Caco-2 (cell line): ENCODE data around the gene ZNF521. TPM values are rescaled to one million over a fixed set of nuclear protein-coding genes. Genes with fewer than 3 reads are reported as not detected.

Source experiments
- BruUV-seq: library from RNA; stranded (reverse); fragments of 400-500 nt; replicated peaks from 2 replicates; lab custom pipeline; 2021; lab: Mats Ljungman, UMichigan
- CTCF ChIA-PET: fragments of 300-600 bp; sonication (Branson Sonifier 250); formaldehyde crosslinking; loops from one replicate; lab custom pipeline; 2022; ENCODE audit warnings: antibody characterized with exemption; lab: Charles Lee
- POLR2A ChIA-PET: fragments of 300-600 bp; sonication (Branson Sonifier 250); formaldehyde crosslinking; loops from one replicate; lab custom pipeline; 2022; ENCODE audit warnings: antibody characterized with exemption; lab: Charles Lee
- DNase-seq, 2 experiments: peaks; one replicate each; pipeline versions ENCODE4 v3.0.0 to v3.0.0-alpha.2; 2020 to 2022
- H3K27me3 ChIP-seq: replicated peaks from 2 replicates; pipeline ENCODE4 v1.6.0; 2011; ENCODE audit warnings: low read length; ENCODE audit not compliant: control insufficient read depth, insufficient read depth
- H3K36me3 ChIP-seq: 2 replicates; pipeline ENCODE4 v1.5.1; 2011; ENCODE audit warnings: low read length; ENCODE audit not compliant: control insufficient read depth, insufficient read depth
- H3K4me1 ChIP-seq: fragments of 250-450 bp; sonication (Bioruptor Pico); 2 replicates; pipeline ENCODE4 v1.5.1; 2020; ENCODE audit warnings: mild to moderate bottlenecking
- H3K4me3 ChIP-seq: 2 replicates; pipeline ENCODE4 v1.5.1; 2011; ENCODE audit warnings: low read depth, mild to moderate bottlenecking, control low read depth, low read length
- H3K9me3 ChIP-seq: fragments of 250-450 bp; sonication (Bioruptor Pico); 2 replicates; pipeline ENCODE4 v1.5.1; 2020; ENCODE audit warnings: mild to moderate bottlenecking, moderate library complexity
- H3K27ac Mint-ChIP-seq: one replicate; pipeline ENCODE4 v1.8.0; 2022; ENCODE audit warnings: mixed read lengths; ENCODE audit not compliant: unreplicated experiment
- H3K27me3 Mint-ChIP-seq: one replicate; pipeline ENCODE4 v1.8.0; 2022; ENCODE audit warnings: mixed read lengths; ENCODE audit not compliant: insufficient read depth, unreplicated experiment
- H3K36me3 Mint-ChIP-seq: one replicate; pipeline ENCODE4 v1.8.0; 2022; ENCODE audit warnings: mild to moderate bottlenecking, mixed read lengths; ENCODE audit not compliant: insufficient read depth, unreplicated experiment
- H3K4me1 Mint-ChIP-seq: one replicate; pipeline ENCODE4 v1.8.0; 2022; ENCODE audit warnings: low read depth, mixed read lengths; ENCODE audit not compliant: unreplicated experiment
- H3K4me3 Mint-ChIP-seq: one replicate; pipeline ENCODE4 v1.8.0; 2022; ENCODE audit warnings: mild to moderate bottlenecking, moderate library complexity, mixed read lengths; ENCODE audit not compliant: unreplicated experiment
- H3K9me3 Mint-ChIP-seq: one replicate; pipeline ENCODE4 v1.8.0; 2022; ENCODE audit warnings: mixed read lengths; ENCODE audit not compliant: unreplicated experiment
- intact Hi-C: fragments of 100-400 bp; cut with micrococcal nuclease; formaldehyde crosslinking; loops from one replicate; pipeline ENCODE4 v1.10.0; 2022; ENCODE audit not compliant: unreplicated experiment
- total RNA-seq: library from RNA; stranded (reverse); gene quantifications from 2 replicates; pipeline ENCODE4 v1.2.3, GENCODE V29; 2022
- TF ChIP-seq, protein P1 (sequence below), 2 experiments: fragments of 200-600 bp in 1 of 2; IDR thresholded peaks; 1 replicate in 1 of 2; 2 replicates in 1 of 2; pipeline versions ENCODE4 v1.5.1 to v1.8.0; 2011 to 2022; ENCODE audit warnings: antibody characterized with exemption in 1 of 2, control low read depth in 1 of 2, inconsistent platforms in 1 of 2, low read depth in 1 of 2, low read length in 1 of 2, mild to moderate bottlenecking in 1 of 2, moderate library complexity in 1 of 2; ENCODE audit not compliant: insufficient read depth in 1 of 2, severe bottlenecking in 1 of 2, unreplicated experiment in 1 of 2

ZNF521 gene
- total RNA-seq, 1 experiment from 2014 or later, result not detected

DNA sequence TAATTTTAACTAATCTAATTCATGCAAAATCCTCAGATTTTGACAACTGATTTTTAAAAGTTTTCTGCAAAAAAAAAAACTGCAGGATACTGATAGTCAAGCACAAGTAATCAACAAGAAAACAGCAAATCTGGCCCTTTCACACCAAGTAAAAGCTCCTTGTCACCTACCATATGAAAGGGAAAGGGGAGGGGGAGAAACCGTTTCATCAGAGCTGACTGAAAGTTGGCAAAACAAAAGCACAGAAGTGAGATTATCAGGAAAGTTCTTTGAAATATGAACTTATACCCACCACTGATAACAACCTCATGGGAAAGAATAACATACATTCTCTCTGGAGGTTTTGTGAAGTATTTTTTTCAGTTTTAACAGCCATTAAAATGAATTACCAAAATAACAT is 38.7 kb downstream of the ZNF521 start:
- Histone ChIP-seq H3K4me3 (no peak overlapping the region), H3K4me1 (no peaks in the 10 kb centered on the region), H3K9me3 (no peaks in the 10 kb centered on the region), H3K36me3 (no peaks in the 10 kb centered on the region), H3K27me3 (no peaks in the 10 kb centered on the region)
- ChIA-PET POLR2A (no interaction called here), CTCF (no interaction called here)
- DNase-seq, result no peak
- intact Hi-C loops, result no loop called here
- Mint-ChIP-seq H3K4me1 (no peaks in the 10 kb centered on the region), H3K36me3 (no peaks in the 10 kb centered on the region), H3K4me3 (no peak overlapping the region), H3K27ac (no peak overlapping the region), H3K27me3 (peaks cover 3% of the 10 kb centered on the region), H3K9me3 (no peaks in the 10 kb centered on the region)
- BruUV-seq, result no TSS peak
- TF ChIP-seq, protein P1, sequence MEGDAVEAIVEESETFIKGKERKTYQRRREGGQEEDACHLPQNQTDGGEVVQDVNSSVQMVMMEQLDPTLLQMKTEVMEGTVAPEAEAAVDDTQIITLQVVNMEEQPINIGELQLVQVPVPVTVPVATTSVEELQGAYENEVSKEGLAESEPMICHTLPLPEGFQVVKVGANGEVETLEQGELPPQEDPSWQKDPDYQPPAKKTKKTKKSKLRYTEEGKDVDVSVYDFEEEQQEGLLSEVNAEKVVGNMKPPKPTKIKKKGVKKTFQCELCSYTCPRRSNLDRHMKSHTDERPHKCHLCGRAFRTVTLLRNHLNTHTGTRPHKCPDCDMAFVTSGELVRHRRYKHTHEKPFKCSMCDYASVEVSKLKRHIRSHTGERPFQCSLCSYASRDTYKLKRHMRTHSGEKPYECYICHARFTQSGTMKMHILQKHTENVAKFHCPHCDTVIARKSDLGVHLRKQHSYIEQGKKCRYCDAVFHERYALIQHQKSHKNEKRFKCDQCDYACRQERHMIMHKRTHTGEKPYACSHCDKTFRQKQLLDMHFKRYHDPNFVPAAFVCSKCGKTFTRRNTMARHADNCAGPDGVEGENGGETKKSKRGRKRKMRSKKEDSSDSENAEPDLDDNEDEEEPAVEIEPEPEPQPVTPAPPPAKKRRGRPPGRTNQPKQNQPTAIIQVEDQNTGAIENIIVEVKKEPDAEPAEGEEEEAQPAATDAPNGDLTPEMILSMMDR (IDR thresholded peaks at IDR 0.05; ENCODE audit: insufficient read depth in 1 of 2, low read depth in 1 of 2, low read length in 1 of 2, severe bottlenecking in 1 of 2, unreplicated experiment in 1 of 2), result no peak

DNA sequence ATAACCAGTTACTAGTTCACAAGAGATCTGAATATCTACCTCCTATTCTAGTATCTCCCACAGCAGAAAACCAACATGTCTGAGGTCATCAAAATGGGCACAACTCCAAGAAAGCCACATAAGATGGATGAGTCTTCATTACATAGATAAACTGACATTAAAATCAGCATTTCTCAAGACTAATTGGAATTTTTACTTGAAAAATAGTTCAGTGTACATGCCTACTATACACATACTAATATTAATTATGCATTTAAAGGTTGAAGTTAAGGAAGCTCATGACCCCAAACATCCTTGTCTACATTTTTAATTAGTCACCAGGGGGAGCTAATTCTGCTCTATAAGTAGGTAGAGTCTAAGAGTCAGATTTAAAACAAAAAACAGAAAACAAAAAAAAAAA is 41.9 kb downstream of the ZNF521 start:
- BruUV-seq, result no TSS peak
- TF ChIP-seq, protein P1 (IDR thresholded peaks at IDR 0.05; ENCODE audit: insufficient read depth in 1 of 2, low read depth in 1 of 2, low read length in 1 of 2, severe bottlenecking in 1 of 2, unreplicated experiment in 1 of 2), result no peak
- no peak for DNase-seq

DNA sequence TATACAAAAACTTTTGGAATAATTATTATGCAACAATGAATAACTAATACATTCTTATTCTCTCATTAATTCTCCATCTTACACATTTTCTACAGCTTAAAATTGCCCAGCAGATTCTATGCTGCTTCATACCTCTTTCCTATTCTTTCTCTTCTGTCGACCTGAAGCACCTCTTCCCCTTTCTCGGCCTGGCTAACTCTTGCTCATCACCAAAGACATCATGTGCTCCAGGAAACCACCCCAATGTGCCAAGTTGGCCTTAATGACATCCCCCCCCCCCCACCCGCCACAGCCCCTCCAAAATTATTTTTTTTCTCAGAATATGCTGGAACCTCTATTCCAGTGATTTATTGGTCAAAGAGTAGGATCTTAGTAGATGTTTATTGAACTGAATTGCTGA is 43.6 kb downstream of the ZNF521 start:
- POLR2A ChIA-PET, result no interaction called here
- Histone ChIP-seq H3K36me3 (no peaks in the 10 kb centered on the region), H3K4me1 (no peaks in the 10 kb centered on the region), H3K4me3 (no peak overlapping the region), H3K9me3 (no peaks in the 10 kb centered on the region), H3K27me3 (no peaks in the 10 kb centered on the region)
- no peak for DNase-seq
- Mint-ChIP-seq H3K36me3 (no peaks in the 10 kb centered on the region), H3K9me3 (no peaks in the 10 kb centered on the region), H3K4me3 (no peak overlapping the region), H3K4me1 (no peaks in the 10 kb centered on the region), H3K27me3 (no peaks in the 10 kb centered on the region), H3K27ac (no peak overlapping the region)
- intact Hi-C loops, result no loop called here
- TF ChIP-seq, protein P1 (IDR thresholded peaks at IDR 0.05; ENCODE audit: insufficient read depth in 1 of 2, low read depth in 1 of 2, low read length in 1 of 2, severe bottlenecking in 1 of 2, unreplicated experiment in 1 of 2), result no peak
- BruUV-seq, result no TSS peak
- CTCF ChIA-PET, result no interaction called here

More for the DNA sequence above, 41.9 kb downstream of the ZNF521 start:
- Mint-ChIP-seq H3K36me3 (no peaks in the 10 kb centered on the region), H3K4me1 (no peaks in the 10 kb centered on the region), H3K27me3 (no peaks in the 10 kb centered on the region), H3K27ac (no peak overlapping the region), H3K9me3 (no peaks in the 10 kb centered on the region), H3K4me3 (no peak overlapping the region)
- Histone ChIP-seq H3K4me1 (no peaks in the 10 kb centered on the region), H3K4me3 (no peak overlapping the region), H3K27me3 (no peaks in the 10 kb centered on the region), H3K36me3 (no peaks in the 10 kb centered on the region), H3K9me3 (no peaks in the 10 kb centered on the region)
- ChIA-PET POLR2A (no interaction called here), CTCF (interaction anchor here (0.5 to 0.9 kb wide), 4 partner anchors 71 to 766 kb away, joined by 3 to 4 read pairs (median 4); no protein-coding TSS in a partner anchor)
- intact Hi-C loops, result no loop called here
